Lower leg skin (tissue), 3 donors: ENCODE results near the gene GNB5.

Source experiments
- POLR2A ChIP-seq, 2 donors: fragments of 450-650 bp; IDR thresholded peaks; one replicate each; pipeline ENCODE4 v1.6.1; 2016 to 2017; ENCODE audit warnings: antibody characterized with exemption in 2 of 2, mild to moderate bottlenecking in 1 of 2, moderate library complexity in 1 of 2
- TF ChIP-seq, protein P1 (sequence below), 3 donors: fragments of 450-650 bp; IDR thresholded peaks; one replicate each; pipeline ENCODE4 v1.5.1; 2016; ENCODE audit warnings: antibody characterized with exemption in 3 of 3, mild to moderate bottlenecking in 3 of 3, moderate library complexity in 2 of 3

DNA sequence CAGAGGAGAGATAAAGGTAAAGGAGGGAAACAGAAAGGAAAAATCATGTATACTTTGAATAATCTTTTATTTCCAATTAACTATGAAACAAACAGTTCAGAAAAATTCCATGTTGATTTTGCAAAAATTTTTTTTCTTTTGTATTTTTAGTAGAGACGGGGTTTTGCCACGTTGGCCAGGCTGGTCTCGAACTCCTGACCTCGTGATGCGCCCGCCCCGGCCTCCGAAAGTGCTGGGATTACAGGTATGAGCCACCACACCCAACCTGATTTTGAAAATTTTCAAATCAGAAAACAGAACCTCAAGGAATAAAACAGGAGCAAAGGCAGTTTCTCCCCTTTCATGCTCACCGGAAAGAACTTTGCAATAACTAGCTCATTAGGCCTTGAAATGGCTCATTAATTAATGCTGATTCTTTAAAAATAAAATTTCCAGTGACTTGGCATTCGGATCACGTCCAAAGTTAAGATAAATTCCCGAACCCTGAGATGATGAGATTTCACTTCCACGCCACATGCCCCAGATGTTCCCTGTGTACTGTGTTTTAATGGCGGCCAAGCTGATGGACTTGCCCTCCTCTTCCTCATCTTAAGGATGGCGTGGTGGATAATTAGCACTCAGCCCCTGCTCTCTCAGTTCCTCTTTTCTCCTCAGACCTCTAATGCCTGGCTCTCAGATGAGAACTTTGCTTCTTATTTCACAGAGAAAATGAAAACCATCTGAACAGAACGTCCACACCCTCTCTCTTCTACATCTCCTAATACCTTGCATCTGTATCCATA is 89.5 kb downstream of the GNB5 start:
- TF ChIP-seq, protein P1, sequence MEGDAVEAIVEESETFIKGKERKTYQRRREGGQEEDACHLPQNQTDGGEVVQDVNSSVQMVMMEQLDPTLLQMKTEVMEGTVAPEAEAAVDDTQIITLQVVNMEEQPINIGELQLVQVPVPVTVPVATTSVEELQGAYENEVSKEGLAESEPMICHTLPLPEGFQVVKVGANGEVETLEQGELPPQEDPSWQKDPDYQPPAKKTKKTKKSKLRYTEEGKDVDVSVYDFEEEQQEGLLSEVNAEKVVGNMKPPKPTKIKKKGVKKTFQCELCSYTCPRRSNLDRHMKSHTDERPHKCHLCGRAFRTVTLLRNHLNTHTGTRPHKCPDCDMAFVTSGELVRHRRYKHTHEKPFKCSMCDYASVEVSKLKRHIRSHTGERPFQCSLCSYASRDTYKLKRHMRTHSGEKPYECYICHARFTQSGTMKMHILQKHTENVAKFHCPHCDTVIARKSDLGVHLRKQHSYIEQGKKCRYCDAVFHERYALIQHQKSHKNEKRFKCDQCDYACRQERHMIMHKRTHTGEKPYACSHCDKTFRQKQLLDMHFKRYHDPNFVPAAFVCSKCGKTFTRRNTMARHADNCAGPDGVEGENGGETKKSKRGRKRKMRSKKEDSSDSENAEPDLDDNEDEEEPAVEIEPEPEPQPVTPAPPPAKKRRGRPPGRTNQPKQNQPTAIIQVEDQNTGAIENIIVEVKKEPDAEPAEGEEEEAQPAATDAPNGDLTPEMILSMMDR (IDR thresholded peaks at IDR 0.05) = no peak
- TF ChIP-seq POLR2A (IDR thresholded peaks at IDR 0.05) = no peak
